A673 (cell line): Measurements from ENCODE around the gene CCN5. TPM values are rescaled to one million over a fixed set of nuclear protein-coding genes. Genes with fewer than 3 reads are reported as not detected.

Source experiments
- BruUV-seq: library from RNA; stranded (reverse); fragments of 400-500 nt; replicated peaks from 2 replicates; lab custom pipeline; 2021; lab: Mats Ljungman, UMichigan
- CTCF ChIA-PET: fragments of 300-600 bp; sonication (Branson Sonifier 250); formaldehyde crosslinking; loops from one replicate; lab custom pipeline; 2022; ENCODE audit warnings: antibody characterized with exemption; lab: Charles Lee
- POLR2A ChIA-PET: fragments of 300-600 bp; sonication (Branson Sonifier 250); formaldehyde crosslinking; loops from one replicate; lab custom pipeline; 2022; ENCODE audit warnings: antibody characterized with exemption; ENCODE audit not compliant: low non-redundant PET; lab: Charles Lee
- DNase-seq: peaks from one replicate; pipeline ENCODE4 v3.0.0-alpha.2; 2015; ENCODE audit warnings: low spot score
- H3K27ac ChIP-seq: fragments of 200-600 bp; sonication (generic); 2 replicates; pipeline ENCODE4 v1.5.1; 2016; ENCODE audit warnings: mixed run types, low read depth, mild to moderate bottlenecking, mixed read lengths, antibody characterized with exemption, low read length; ENCODE audit not compliant: poor library complexity, severe bottlenecking
- H3K27me3 ChIP-seq: fragments of 200-600 bp; sonication (generic); replicated peaks from 2 replicates; pipeline ENCODE4 v1.6.1; 2017; ENCODE audit warnings: mixed run types, low read depth, mild to moderate bottlenecking, mixed read lengths, antibody characterized with exemption, low read length; ENCODE audit not compliant: insufficient read depth, poor library complexity
- H3K36me3 ChIP-seq: fragments of 200-600 bp; sonication (generic); 2 replicates; pipeline ENCODE4 v1.6.1; 2016; ENCODE audit warnings: mixed run types, mild to moderate bottlenecking, mixed read lengths, antibody characterized with exemption, low read length; ENCODE audit not compliant: insufficient read depth, poor library complexity, severe bottlenecking
- H3K4me1 ChIP-seq: fragments of 200-600 bp; sonication (generic); 2 replicates; pipeline ENCODE4 v1.6.1; 2017; ENCODE audit warnings: mixed run types, mild to moderate bottlenecking, mixed read lengths, antibody characterized with exemption, low read length; ENCODE audit not compliant: insufficient read depth, poor library complexity, severe bottlenecking
- H3K4me3 ChIP-seq: fragments of 200-600 bp; sonication (generic); 2 replicates; pipeline ENCODE4 v1.5.1; 2016; ENCODE audit warnings: low read depth, mixed run types, mild to moderate bottlenecking, mixed read lengths, low read length; ENCODE audit not compliant: poor library complexity, severe bottlenecking
- H3K9me3 ChIP-seq: fragments of 200-600 bp; sonication (generic); 2 replicates; pipeline ENCODE4 v1.6.1; 2016; ENCODE audit warnings: mixed run types, low read depth, mild to moderate bottlenecking, mixed read lengths, antibody characterized with exemption, low read length; ENCODE audit not compliant: poor library complexity, severe bottlenecking
- CTCF ChIP-seq: fragments of 300-800, 200-600 bp; sonication (generic); conservative IDR thresholded peaks from 2 replicates; pipeline ENCODE4 v1.5.1; 2017; ENCODE audit warnings: low read depth, mild to moderate bottlenecking, antibody characterized with exemption, low read length, moderate library complexity, mixed read lengths
- EZH2 ChIP-seq: fragments of 200-600 bp; sonication (generic); IDR thresholded peaks from 2 replicates; pipeline ENCODE4 v1.6.1; 2017; ENCODE audit warnings: borderline replicate concordance, low read depth, mild to moderate bottlenecking, mixed read lengths, antibody characterized with exemption, low read length; ENCODE audit not compliant: poor library complexity, severe bottlenecking
- intact Hi-C: fragments of 100-400 bp; cut with micrococcal nuclease; formaldehyde crosslinking; loops from one replicate; pipeline ENCODE4 v1.10.0; 2022; ENCODE audit not compliant: unreplicated experiment
- total RNA-seq: library from RNA; stranded (reverse); gene quantifications from 2 replicates; pipeline ENCODE4 v1.2.3, GENCODE V29; 2021

The CCN5 gene
- total RNA-seq, 1 experiment from 2014 or later: not detected

- DNase-seq: no peak
- ChIA-PET POLR2A (no interaction called here), CTCF (no interaction called here)
- H3K4me3 ChIP-seq: no peak overlapping the region
- no peaks in the 10 kb centered on the region for H3K9me3 ChIP-seq
- BruUV-seq: no TSS peak
- H3K27me3 ChIP-seq: peaks cover 14% of the 10 kb centered on the region
- peaks cover 6% of the 10 kb centered on the region for H3K4me1 ChIP-seq
- intact Hi-C loops: no loop called here
- H3K27ac ChIP-seq: no peak overlapping the region
- no peak for TF ChIP-seq CTCF
- no peaks in the 10 kb centered on the region for H3K36me3 ChIP-seq
These were observed 37.1 kb downstream of the CCN5 start for GRCh38 chr20:44752099-44752931.

GRCh38 chr20:44754554-44754953 is 39.4 kb downstream of the CCN5 start:
- intact Hi-C loops: no loop called here
- POLR2A ChIA-PET: no interaction called here
- Histone ChIP-seq H3K27ac (no peak overlapping the region), H3K36me3 (no peaks in the 10 kb centered on the region), H3K4me1 (no peaks in the 10 kb centered on the region), H3K27me3 (peaks cover 8% of the 10 kb centered on the region), H3K4me3 (no peak overlapping the region), H3K9me3 (no peaks in the 10 kb centered on the region)
- no peak for TF ChIP-seq CTCF
- no peak for TF ChIP-seq EZH2
- no TSS peak for BruUV-seq
- CTCF ChIA-PET: interaction anchor here (1.2 kb wide), 1 partner anchor 31 kb away, joined by 3 read pairs; no protein-coding TSS in a partner anchor
- no peak for DNase-seq

GRCh38 chr20:44756011-44756688 is 41.0 kb downstream of the CCN5 start:
- no TSS peak for BruUV-seq
- H3K9me3 ChIP-seq: no peaks in the 10 kb centered on the region
- DNase-seq: no peak
- no peaks in the 10 kb centered on the region for H3K36me3 ChIP-seq
- ChIA-PET CTCF (no interaction called here), POLR2A (no interaction called here)
- H3K27me3 ChIP-seq: no peaks in the 10 kb centered on the region
- H3K4me3 ChIP-seq: no peak overlapping the region
- H3K27ac ChIP-seq: no peak overlapping the region
- intact Hi-C loops: no loop called here
- no peak for TF ChIP-seq CTCF
- no peak for TF ChIP-seq EZH2
- no peaks in the 10 kb centered on the region for H3K4me1 ChIP-seq
